ENCODE data around the gene TXNL1.

- TF ChIP-seq POLR2A (IDR thresholded peaks at IDR 0.05) (no peak), CTCF (IDR thresholded peaks at IDR 0.05) (no peak), POLR2AphosphoS5 (IDR thresholded peaks at IDR 0.05) (no peak), EP300 (IDR thresholded peaks at IDR 0.05) (no peak)
These were observed 23.1 kb upstream of the TXNL1 start for GRCh38 chr18:56661360-56662062.

Measured in upper lobe of left lung (tissue), 4 donors.